GM23338 (cell line): ENCODE measurements around the gene RPL28.

Experiments
- CREB1 ChIP-seq: fragments of 250-450 bp; sonication (Bioruptor Pico); IDR thresholded peaks from 2 replicates; pipeline ENCODE4 v1.5.0; 2020; ENCODE audit warnings: low read depth, mild to moderate bottlenecking, moderate library complexity
- CTCF ChIP-seq, 2 experiments: fragments of 200-600 bp in 1 of 2; sonication (generic) in 1 of 2; conservative IDR thresholded peaks; 2 replicates each; pipeline versions ENCODE4 v1.5.1 to v1.6.1; 2016 to 2017; ENCODE audit warnings: antibody characterized with exemption in 2 of 2, low read depth in 2 of 2, mild to moderate bottlenecking in 2 of 2, moderate library complexity in 1 of 2
- ETS1 ChIP-seq: IDR thresholded peaks from 2 replicates; pipeline ENCODE4 v1.6.1; 2016; ENCODE audit warnings: antibody characterized with exemption
- EZH2 ChIP-seq: fragments of 200-600 bp; sonication (generic); IDR thresholded peaks from one replicate; pipeline ENCODE4 v1.8.0; 2017; ENCODE audit warnings: antibody characterized with exemption, mild to moderate bottlenecking, low read depth; ENCODE audit not compliant: unreplicated experiment
- EZH2phosphoT487 ChIP-seq: fragments of 200-600 bp; sonication (generic); IDR thresholded peaks from one replicate; pipeline ENCODE4 v1.8.1; 2018; ENCODE audit warnings: antibody characterized with exemption; ENCODE audit not compliant: unreplicated experiment
- NANOG ChIP-seq: IDR thresholded peaks from 2 replicates; pipeline ENCODE4 v1.6.1; 2016; ENCODE audit warnings: antibody characterized with exemption, borderline replicate concordance
- POLR2AphosphoS5 ChIP-seq: IDR thresholded peaks from 2 replicates; pipeline ENCODE4 v1.6.1; 2016; ENCODE audit warnings: antibody characterized with exemption, low read depth
- REST ChIP-seq: IDR thresholded peaks from one replicate; pipeline ENCODE4 v1.6.1; 2018; ENCODE audit warnings: antibody characterized with exemption; ENCODE audit not compliant: unreplicated experiment
- ZNF114 ChIP-seq: fragments of 250-450 bp; sonication (Bioruptor Pico); IDR thresholded peaks from 2 replicates; pipeline ENCODE4 v1.5.0; 2020; ENCODE audit warnings: mild to moderate bottlenecking, moderate library complexity

GRCh38 chr19:55391191-55391670 is 5.5 kb downstream of the RPL28 start:
- TF ChIP-seq CTCF (conservative IDR thresholded peaks at IDR 0.05; ENCODE audit: low read depth in 2 of 2) (no peak), POLR2AphosphoS5 (no peak; the same call in 1 of the 2 replicates), ZNF114 (CRISPR knock-in tag) (no peak), EZH2 (no peak), CREB1 (CRISPR knock-in tag) (no peak), REST (no peak), ETS1 (no peak), NANOG (no peak), EZH2phosphoT487 (no peak)
